SK-N-SH (cell line): ENCODE measurements around the gene CDKN2B-AS1. TPM values are rescaled to one million over a fixed set of nuclear protein-coding genes. Genes with fewer than 3 reads are reported as not detected.

Experiments used
- CTCF ChIA-PET: fragments of 300-600, 350-600 bp; formaldehyde crosslinking; extraction: SDS; loops from one replicate; lab custom pipeline; 2021; lab: Yijun Ruan, JAX
- POLR2A ChIA-PET: fragments of 350-600 bp; sonication (Branson Sonifier 250); formaldehyde crosslinking; extraction: SDS; loops from one replicate; lab custom pipeline; 2020; ENCODE audit warnings: antibody characterized with exemption, inconsistent platforms; lab: Yijun Ruan, JAX
- DNase-seq: peaks from one replicate; pipeline ENCODE4 v3.0.0; 2012
- H2AFZ ChIP-seq: fragments of 200-600 bp; sonication (generic); 2 replicates; pipeline ENCODE4 v1.8.1; 2016; ENCODE audit warnings: antibody characterized with exemption, mild to moderate bottlenecking, low read depth
- H3F3A ChIP-seq: fragments of 200-600 bp; sonication (generic); replicated peaks from 2 replicates; pipeline ENCODE3; 2016; ENCODE audit warnings: antibody characterized with exemption, mild to moderate bottlenecking; ENCODE audit not compliant: insufficient read depth
- H3K27ac ChIP-seq, 2 experiments: fragments of 200-500 bp in 1 of 2; fragments of 200-600 bp in 1 of 2; sonication (Bioruptor generic) in 1 of 2; sonication (generic), shearing (Covaris generic) in 1 of 2; 2 replicates each; pipeline versions ENCODE4 v1.5.1 to v1.6.1; 2014 to 2016; ENCODE audit warnings: low read depth in 2 of 2, inconsistent platforms in 1 of 2, low read length in 1 of 2, mild to moderate bottlenecking in 1 of 2, mixed read lengths in 1 of 2
- H3K27me3 ChIP-seq: fragments of 200-600 bp; sonication (generic), shearing (Covaris generic); 2 replicates; pipeline ENCODE4 v1.6.1; 2016; ENCODE audit warnings: mixed run types; ENCODE audit not compliant: insufficient read depth
- H3K36me3 ChIP-seq, 2 experiments: fragments of 200-500 bp in 1 of 2; fragments of 200-600 bp in 1 of 2; sonication (Bioruptor generic) in 1 of 2; sonication (generic) in 1 of 2; replicated peaks in 1 of 2; 2 replicates each; pipeline versions ENCODE3 to v1.5.1; 2014 to 2016; ENCODE audit warnings: low read length in 1 of 2, mild to moderate bottlenecking in 1 of 2; ENCODE audit not compliant: insufficient read depth in 2 of 2, control insufficient read depth in 1 of 2
- H3K4me1 ChIP-seq, 2 experiments: fragments of 200-500 bp in 1 of 2; fragments of 200-600 bp in 1 of 2; sonication (Bioruptor generic) in 1 of 2; sonication (generic), shearing (Covaris generic) in 1 of 2; 2 replicates each; pipeline versions ENCODE4 v1.5.1 to v1.6.1; 2014 to 2016; ENCODE audit warnings: low read depth in 1 of 2, low read length in 1 of 2, mixed run types in 1 of 2; ENCODE audit not compliant: insufficient read depth in 2 of 2, control insufficient read depth in 1 of 2
- H3K4me2 ChIP-seq: fragments of 200-600 bp; sonication (generic), shearing (Covaris generic); 2 replicates; pipeline ENCODE4 v1.6.1; 2017; ENCODE audit warnings: mixed run types
- H3K4me3 ChIP-seq, 2 experiments: fragments of 200-500 bp in 1 of 2; fragments of 200-600 bp in 1 of 2; sonication (Bioruptor generic) in 1 of 2; sonication (generic), shearing (Covaris generic) in 1 of 2; 2 replicates each; pipeline versions ENCODE4 v1.5.1 to v1.8.1; 2014 to 2016; ENCODE audit warnings: low read depth in 2 of 2, inconsistent platforms in 1 of 2, low read length in 1 of 2, mild to moderate bottlenecking in 1 of 2, mixed read lengths in 1 of 2, moderate library complexity in 1 of 2
- H3K79me2 ChIP-seq: fragments of 200-600 bp; sonication (generic); 2 replicates; pipeline ENCODE4 v1.8.1; 2017; ENCODE audit warnings: mild to moderate bottlenecking; ENCODE audit not compliant: insufficient read depth
- H3K9ac ChIP-seq: fragments of 200-600 bp; sonication (generic); 2 replicates; pipeline ENCODE4 v1.6.1; 2017; ENCODE audit warnings: mixed run types
- H3K9me2 ChIP-seq: fragments of 200-600 bp; sonication (generic); 2 replicates; pipeline ENCODE4 v1.6.1; 2017; ENCODE audit warnings: mixed run types
- H3K9me3 ChIP-seq: fragments of 200-600 bp; sonication (generic); 2 replicates; pipeline ENCODE4 v1.6.1; 2017; ENCODE audit warnings: mixed run types, mild to moderate bottlenecking, moderate library complexity
- H4K20me1 ChIP-seq: fragments of 200-600 bp; sonication (generic); 2 replicates; pipeline ENCODE4 v1.6.1; 2017; ENCODE audit warnings: mild to moderate bottlenecking, mixed run types; ENCODE audit not compliant: insufficient read depth
- ELF1 ChIP-seq: IDR thresholded peaks from 2 replicates; pipeline ENCODE4 v1.4.0; 2012
- GABPA ChIP-seq: IDR thresholded peaks from 2 replicates; pipeline ENCODE4 v1.4.0; 2012; ENCODE audit warnings: low read depth, mild to moderate bottlenecking
- GATA2 ChIP-seq: sonication (generic); formaldehyde crosslinking; IDR thresholded peaks from 2 replicates; pipeline ENCODE4 v1.5.0; 2020; ENCODE audit warnings: mild to moderate bottlenecking, missing genetic modification reagents
- JUND ChIP-seq: IDR thresholded peaks from 2 replicates; pipeline ENCODE4 v1.4.0; 2012
- MEF2A ChIP-seq: IDR thresholded peaks from 2 replicates; pipeline ENCODE4 v1.4.0; 2012; ENCODE audit warnings: low read depth, borderline replicate concordance
- MXI1 ChIP-seq: IDR thresholded peaks from 2 replicates; pipeline ENCODE4 v1.6.1; 2012; ENCODE audit warnings: mild to moderate bottlenecking, low read depth, low read length, improper control_type of control experiment
- NFIC ChIP-seq: IDR thresholded peaks from 2 replicates; pipeline ENCODE4 v1.4.0; 2012; ENCODE audit warnings: borderline replicate concordance
- NRF1 ChIP-seq: IDR thresholded peaks from 2 replicates; pipeline ENCODE4 v1.6.1; 2012; ENCODE audit warnings: low read depth, mild to moderate bottlenecking, low read length
- RXRA ChIP-seq: IDR thresholded peaks from 2 replicates; pipeline ENCODE4 v1.4.0; 2012; ENCODE audit warnings: low read depth, mild to moderate bottlenecking, borderline replicate concordance
- SIN3A ChIP-seq: IDR thresholded peaks from 2 replicates; pipeline ENCODE4 v1.6.1; 2012; ENCODE audit warnings: low read depth, mild to moderate bottlenecking, low read length, moderate library complexity, borderline replicate concordance
- WGBS: methylation state at CpG from one replicate; pipeline ENCODE4 v1.1.6; 2017; ENCODE audit warnings: low lambda C conversion rate; 5-methylcytosine and 5-hydroxymethylcytosine counted together
- polyA plus RNA-seq, 3 experiments: library from polyadenylated mRNA; depleted of rRNA; stranded (reverse); fragments of >200 nt; gene quantifications; 2 replicates each; pipeline ENCODE4 v1.2.3, GENCODE V29; 2012
- TF ChIP-seq, protein P1 (sequence below): fragments of 150-350 bp; IDR thresholded peaks from 2 replicates; pipeline ENCODE4 v1.6.1; 2017; ENCODE audit warnings: antibody characterized with exemption, low read length, low read depth, borderline replicate concordance
- TF ChIP-seq, protein P2 (sequence below): IDR thresholded peaks from 2 replicates; pipeline ENCODE4 v1.6.1; 2012; ENCODE audit warnings: mild to moderate bottlenecking, low read depth, low read length, moderate library complexity
- TF ChIP-seq, protein P3 (sequence below): IDR thresholded peaks from 2 replicates; pipeline ENCODE4; 2012
- TF ChIP-seq, protein P4 (sequence below): IDR thresholded peaks from 2 replicates; pipeline ENCODE4 v1.4.0; 2012; ENCODE audit warnings: low read depth
- TF ChIP-seq, protein P5 (sequence below): fragments of 200-600 bp; sonication (generic); IDR thresholded peaks from 2 replicates; pipeline ENCODE4 v1.6.1; 2017; ENCODE audit warnings: antibody characterized with exemption, mild to moderate bottlenecking, moderate library complexity
- TF ChIP-seq, protein P6 (sequence below): fragments of 150-350 bp; IDR thresholded peaks from 2 replicates; pipeline ENCODE4 v1.6.1; 2016; ENCODE audit warnings: mild to moderate bottlenecking, low read depth, low read length

The CDKN2B-AS1 gene
- polyA plus RNA-seq, 1 of the 3 experiments (the other 2 are of a cell fraction), result 0.25 TPM

DNA sequence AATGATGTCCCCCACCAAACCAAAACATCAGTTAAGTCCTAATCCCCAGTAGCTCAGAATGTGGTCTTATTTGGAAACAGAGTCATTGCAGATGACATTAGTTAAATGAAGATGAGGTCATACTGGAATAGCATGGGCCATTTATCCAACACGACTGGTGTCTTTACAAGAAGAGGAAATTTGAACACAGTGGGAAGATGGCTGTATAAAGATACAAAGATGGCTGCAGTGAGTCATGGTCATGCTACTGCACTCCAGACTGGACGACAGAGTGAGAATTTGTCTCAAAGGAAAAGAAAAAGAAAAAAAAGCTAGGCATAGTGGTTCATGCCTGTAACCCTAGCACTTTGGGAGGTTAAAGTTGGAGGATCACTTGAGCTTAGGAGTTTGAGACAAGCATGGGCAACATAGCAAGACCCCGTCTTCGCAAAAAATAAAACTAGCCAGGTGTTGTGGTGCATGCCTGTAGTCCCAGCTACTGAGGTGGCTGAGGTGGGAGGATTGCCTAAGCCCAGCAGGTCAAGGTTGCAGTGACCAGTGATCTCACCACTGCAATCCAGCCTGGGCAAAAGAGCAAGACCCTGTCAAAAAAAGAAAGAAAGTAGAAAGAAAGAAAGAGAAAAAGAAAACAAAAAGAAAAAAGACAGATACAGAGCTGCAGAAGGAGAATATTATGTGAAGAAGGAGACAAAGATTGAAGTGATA lies 144.5 kb downstream of the CDKN2B-AS1 start:
- no peak for TF ChIP-seq GABPA
- no peak for TF ChIP-seq RXRA
- ChIA-PET CTCF (interaction anchor here (0.8 kb wide), 1 partner anchor 35 kb away, joined by 3 read pairs; no protein-coding TSS in a partner anchor), POLR2A (no interaction called here)
- H4K20me1 ChIP-seq, result no peaks in the 10 kb centered on the region
- H3K4me2 ChIP-seq, result no peak overlapping the region
- no peaks in the 10 kb centered on the region for H3K36me3 ChIP-seq
- no peak overlapping the region for H3K4me3 ChIP-seq
- H3K27me3 ChIP-seq, result peaks cover under 1% of the 10 kb centered on the region; the same call in 1 of the 2 replicates
- H2AFZ ChIP-seq, result peak overlapping the region; percentile 20; the same call in 1 of the 2 replicates
- 32% methylated on average over 4 of the region's 4 CpGs for WGBS
- H3F3A ChIP-seq, result peaks cover 30% of the 10 kb centered on the region
- no peak overlapping the region for H3K9ac ChIP-seq
- no peaks in the 10 kb centered on the region for H3K9me3 ChIP-seq
- no peaks in the 10 kb centered on the region for H3K9me2 ChIP-seq
- no peak overlapping the region for H3K27ac ChIP-seq
- no peaks in the 10 kb centered on the region for H3K79me2 ChIP-seq
- no peak for DNase-seq
- no peaks in the 10 kb centered on the region; a peak in 1 of 4 replicates for H3K4me1 ChIP-seq

DNA sequence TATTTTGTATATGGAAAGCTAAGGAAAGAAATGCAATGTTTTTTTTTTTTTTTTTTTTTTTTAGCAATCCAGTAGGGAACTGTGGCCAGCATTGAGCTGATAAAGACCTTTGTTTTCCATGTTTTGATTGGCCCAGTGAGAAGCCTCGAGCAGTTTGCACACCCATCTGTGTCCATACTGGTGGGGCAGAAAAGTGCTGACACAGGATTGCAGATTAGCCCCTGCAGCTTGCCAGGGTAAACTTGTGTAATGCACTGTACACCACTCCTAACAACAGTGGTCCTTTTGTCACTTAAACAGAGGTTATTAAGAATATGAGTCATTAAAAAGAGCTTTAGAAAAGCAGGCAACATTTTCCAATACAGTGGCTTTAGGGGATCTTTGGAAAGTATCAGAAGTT lies 147.3 kb downstream of the CDKN2B-AS1 start:
- Histone ChIP-seq H3K4me3 (no peak overlapping the region), H2AFZ (no peak overlapping the region), H3F3A (peaks cover 19% of the 10 kb centered on the region), H3K9me2 (no peaks in the 10 kb centered on the region), H3K9me3 (no peaks in the 10 kb centered on the region), H3K36me3 (no peaks in the 10 kb centered on the region), H3K4me1 (no peaks in the 10 kb centered on the region), H4K20me1 (no peaks in the 10 kb centered on the region), H3K4me2 (no peak overlapping the region), H3K27ac (no peak overlapping the region), H3K9ac (no peak overlapping the region), H3K27me3 (no peaks in the 10 kb centered on the region), H3K79me2 (no peaks in the 10 kb centered on the region)
- CTCF ChIA-PET, result interaction anchor here (1.4 kb wide), 1 partner anchor 328 kb away, joined by 3 read pairs; no protein-coding TSS in a partner anchor
- WGBS, result 5% methylated on average over 1 of the region's 1 CpG
- POLR2A ChIA-PET, result no interaction called here
- DNase-seq, result no peak
- no peak for TF ChIP-seq JUND
- TF ChIP-seq, protein P1, sequence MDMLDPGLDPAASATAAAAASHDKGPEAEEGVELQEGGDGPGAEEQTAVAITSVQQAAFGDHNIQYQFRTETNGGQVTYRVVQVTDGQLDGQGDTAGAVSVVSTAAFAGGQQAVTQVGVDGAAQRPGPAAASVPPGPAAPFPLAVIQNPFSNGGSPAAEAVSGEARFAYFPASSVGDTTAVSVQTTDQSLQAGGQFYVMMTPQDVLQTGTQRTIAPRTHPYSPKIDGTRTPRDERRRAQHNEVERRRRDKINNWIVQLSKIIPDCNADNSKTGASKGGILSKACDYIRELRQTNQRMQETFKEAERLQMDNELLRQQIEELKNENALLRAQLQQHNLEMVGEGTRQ, result no peak
- TF ChIP-seq RXRA, result no peak
- TF ChIP-seq MEF2A, result no peak
- TF ChIP-seq, protein P2, sequence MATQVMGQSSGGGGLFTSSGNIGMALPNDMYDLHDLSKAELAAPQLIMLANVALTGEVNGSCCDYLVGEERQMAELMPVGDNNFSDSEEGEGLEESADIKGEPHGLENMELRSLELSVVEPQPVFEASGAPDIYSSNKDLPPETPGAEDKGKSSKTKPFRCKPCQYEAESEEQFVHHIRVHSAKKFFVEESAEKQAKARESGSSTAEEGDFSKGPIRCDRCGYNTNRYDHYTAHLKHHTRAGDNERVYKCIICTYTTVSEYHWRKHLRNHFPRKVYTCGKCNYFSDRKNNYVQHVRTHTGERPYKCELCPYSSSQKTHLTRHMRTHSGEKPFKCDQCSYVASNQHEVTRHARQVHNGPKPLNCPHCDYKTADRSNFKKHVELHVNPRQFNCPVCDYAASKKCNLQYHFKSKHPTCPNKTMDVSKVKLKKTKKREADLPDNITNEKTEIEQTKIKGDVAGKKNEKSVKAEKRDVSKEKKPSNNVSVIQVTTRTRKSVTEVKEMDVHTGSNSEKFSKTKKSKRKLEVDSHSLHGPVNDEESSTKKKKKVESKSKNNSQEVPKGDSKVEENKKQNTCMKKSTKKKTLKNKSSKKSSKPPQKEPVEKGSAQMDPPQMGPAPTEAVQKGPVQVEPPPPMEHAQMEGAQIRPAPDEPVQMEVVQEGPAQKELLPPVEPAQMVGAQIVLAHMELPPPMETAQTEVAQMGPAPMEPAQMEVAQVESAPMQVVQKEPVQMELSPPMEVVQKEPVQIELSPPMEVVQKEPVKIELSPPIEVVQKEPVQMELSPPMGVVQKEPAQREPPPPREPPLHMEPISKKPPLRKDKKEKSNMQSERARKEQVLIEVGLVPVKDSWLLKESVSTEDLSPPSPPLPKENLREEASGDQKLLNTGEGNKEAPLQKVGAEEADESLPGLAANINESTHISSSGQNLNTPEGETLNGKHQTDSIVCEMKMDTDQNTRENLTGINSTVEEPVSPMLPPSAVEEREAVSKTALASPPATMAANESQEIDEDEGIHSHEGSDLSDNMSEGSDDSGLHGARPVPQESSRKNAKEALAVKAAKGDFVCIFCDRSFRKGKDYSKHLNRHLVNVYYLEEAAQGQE, result no peak
- no peak for TF ChIP-seq SIN3A
- TF ChIP-seq GATA2 (CRISPR knock-in tag), result no peak
- TF ChIP-seq ELF1, result no peak
- TF ChIP-seq, protein P3, sequence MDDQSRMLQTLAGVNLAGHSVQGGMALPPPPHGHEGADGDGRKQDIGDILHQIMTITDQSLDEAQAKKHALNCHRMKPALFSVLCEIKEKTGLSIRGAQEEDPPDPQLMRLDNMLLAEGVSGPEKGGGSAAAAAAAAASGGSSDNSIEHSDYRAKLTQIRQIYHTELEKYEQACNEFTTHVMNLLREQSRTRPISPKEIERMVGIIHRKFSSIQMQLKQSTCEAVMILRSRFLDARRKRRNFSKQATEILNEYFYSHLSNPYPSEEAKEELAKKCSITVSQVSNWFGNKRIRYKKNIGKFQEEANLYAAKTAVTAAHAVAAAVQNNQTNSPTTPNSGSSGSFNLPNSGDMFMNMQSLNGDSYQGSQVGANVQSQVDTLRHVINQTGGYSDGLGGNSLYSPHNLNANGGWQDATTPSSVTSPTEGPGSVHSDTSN, result no peak
- no peak for TF ChIP-seq NFIC
- no peak for TF ChIP-seq MXI1
- TF ChIP-seq GABPA, result no peak
- TF ChIP-seq, protein P4, sequence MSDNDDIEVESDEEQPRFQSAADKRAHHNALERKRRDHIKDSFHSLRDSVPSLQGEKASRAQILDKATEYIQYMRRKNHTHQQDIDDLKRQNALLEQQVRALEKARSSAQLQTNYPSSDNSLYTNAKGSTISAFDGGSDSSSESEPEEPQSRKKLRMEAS, result no peak
- TF ChIP-seq NRF1, result no peak
- TF ChIP-seq, protein P5, sequence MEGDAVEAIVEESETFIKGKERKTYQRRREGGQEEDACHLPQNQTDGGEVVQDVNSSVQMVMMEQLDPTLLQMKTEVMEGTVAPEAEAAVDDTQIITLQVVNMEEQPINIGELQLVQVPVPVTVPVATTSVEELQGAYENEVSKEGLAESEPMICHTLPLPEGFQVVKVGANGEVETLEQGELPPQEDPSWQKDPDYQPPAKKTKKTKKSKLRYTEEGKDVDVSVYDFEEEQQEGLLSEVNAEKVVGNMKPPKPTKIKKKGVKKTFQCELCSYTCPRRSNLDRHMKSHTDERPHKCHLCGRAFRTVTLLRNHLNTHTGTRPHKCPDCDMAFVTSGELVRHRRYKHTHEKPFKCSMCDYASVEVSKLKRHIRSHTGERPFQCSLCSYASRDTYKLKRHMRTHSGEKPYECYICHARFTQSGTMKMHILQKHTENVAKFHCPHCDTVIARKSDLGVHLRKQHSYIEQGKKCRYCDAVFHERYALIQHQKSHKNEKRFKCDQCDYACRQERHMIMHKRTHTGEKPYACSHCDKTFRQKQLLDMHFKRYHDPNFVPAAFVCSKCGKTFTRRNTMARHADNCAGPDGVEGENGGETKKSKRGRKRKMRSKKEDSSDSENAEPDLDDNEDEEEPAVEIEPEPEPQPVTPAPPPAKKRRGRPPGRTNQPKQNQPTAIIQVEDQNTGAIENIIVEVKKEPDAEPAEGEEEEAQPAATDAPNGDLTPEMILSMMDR, result no peak
- TF ChIP-seq, protein P6, sequence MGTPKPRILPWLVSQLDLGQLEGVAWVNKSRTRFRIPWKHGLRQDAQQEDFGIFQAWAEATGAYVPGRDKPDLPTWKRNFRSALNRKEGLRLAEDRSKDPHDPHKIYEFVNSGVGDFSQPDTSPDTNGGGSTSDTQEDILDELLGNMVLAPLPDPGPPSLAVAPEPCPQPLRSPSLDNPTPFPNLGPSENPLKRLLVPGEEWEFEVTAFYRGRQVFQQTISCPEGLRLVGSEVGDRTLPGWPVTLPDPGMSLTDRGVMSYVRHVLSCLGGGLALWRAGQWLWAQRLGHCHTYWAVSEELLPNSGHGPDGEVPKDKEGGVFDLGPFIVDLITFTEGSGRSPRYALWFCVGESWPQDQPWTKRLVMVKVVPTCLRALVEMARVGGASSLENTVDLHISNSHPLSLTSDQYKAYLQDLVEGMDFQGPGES, result no peak
